HFFc6 (cell line): ENCODE data around the gene NAPSA. TPM values are rescaled to one million over a fixed set of nuclear protein-coding genes. Genes with fewer than 3 reads are reported as not detected.

Experiments used
- DNase-seq: peaks from one replicate; pipeline ENCODE4 v3.0.0-alpha.2; 2018
- H3K27ac Mint-ChIP-seq: 2 replicates; pipeline ENCODE4 v1.8.0; 2020; ENCODE audit warnings: mild to moderate bottlenecking, mixed read lengths
- H3K27me3 Mint-ChIP-seq: 2 replicates; pipeline ENCODE4 v1.8.0; 2021; ENCODE audit warnings: mild to moderate bottlenecking, moderate library complexity, mixed read lengths; ENCODE audit not compliant: insufficient read depth
- H3K36me3 Mint-ChIP-seq: 2 replicates; pipeline ENCODE4 v1.8.0; 2021; ENCODE audit warnings: low read depth, mixed read lengths
- H3K4me1 Mint-ChIP-seq: 2 replicates; pipeline ENCODE4 v1.8.0; 2020; ENCODE audit warnings: low read depth, mixed read lengths
- H3K4me3 Mint-ChIP-seq: 2 replicates; pipeline ENCODE4 v1.8.0; 2020; ENCODE audit warnings: mild to moderate bottlenecking, moderate library complexity, mixed read lengths
- H3K9me3 Mint-ChIP-seq: 2 replicates; pipeline ENCODE4 v1.8.0; 2020; ENCODE audit warnings: mild to moderate bottlenecking, mixed read lengths
- total RNA-seq, 6 experiments: library from RNA; stranded (reverse); fragmentation: NEBNext Ultra II Directional; extraction: Animal tissue kit (Norgen Biotek cat#: 25700); gene quantifications; 2 replicates in 1 of 6; 3 replicates in 5 of 6; pipeline ENCODE4 v1.2.3, GENCODE V29; 2021
- TF ChIP-seq, protein P1 (sequence below): fragments of 200-600 bp; sonication (generic); IDR thresholded peaks from 2 replicates; pipeline ENCODE4 v1.5.0; 2021; ENCODE audit warnings: antibody characterized with exemption, mild to moderate bottlenecking

Gene NAPSA
- total RNA-seq, 6 experiments from 2014 or later = 0.12 to 0.66 (median 0.41) TPM; not detected in 2

DNA sequence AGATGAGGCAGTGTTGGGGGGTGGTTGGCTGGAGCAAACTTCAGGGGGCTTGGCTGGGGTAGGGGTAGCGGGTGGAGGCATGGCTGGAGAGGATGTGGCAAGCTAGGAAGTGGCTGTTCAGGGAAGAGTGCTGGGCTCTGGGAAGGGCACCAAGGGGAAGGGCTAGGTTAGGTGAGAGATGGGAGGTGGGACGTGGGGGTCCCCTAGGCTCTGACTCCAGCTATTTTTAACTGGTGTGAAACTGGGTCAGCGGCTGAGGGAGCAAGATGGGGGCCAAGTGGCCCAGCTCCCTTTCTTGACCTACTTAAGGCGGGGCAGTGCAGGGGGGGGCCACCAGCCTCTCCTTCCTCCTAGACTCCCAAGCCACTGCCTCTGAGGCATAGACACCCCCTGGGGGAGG, 43.6 kb downstream of the NAPSA start:
- H3K4me1 Mint-ChIP-seq = no peaks in the 10 kb centered on the region
- no peak for DNase-seq
- no peak overlapping the region for H3K27ac Mint-ChIP-seq
- no peaks in the 10 kb centered on the region for H3K36me3 Mint-ChIP-seq
- H3K4me3 Mint-ChIP-seq = no peak overlapping the region
- H3K27me3 Mint-ChIP-seq = peaks cover 23% of the 10 kb centered on the region
- TF ChIP-seq, protein P1, sequence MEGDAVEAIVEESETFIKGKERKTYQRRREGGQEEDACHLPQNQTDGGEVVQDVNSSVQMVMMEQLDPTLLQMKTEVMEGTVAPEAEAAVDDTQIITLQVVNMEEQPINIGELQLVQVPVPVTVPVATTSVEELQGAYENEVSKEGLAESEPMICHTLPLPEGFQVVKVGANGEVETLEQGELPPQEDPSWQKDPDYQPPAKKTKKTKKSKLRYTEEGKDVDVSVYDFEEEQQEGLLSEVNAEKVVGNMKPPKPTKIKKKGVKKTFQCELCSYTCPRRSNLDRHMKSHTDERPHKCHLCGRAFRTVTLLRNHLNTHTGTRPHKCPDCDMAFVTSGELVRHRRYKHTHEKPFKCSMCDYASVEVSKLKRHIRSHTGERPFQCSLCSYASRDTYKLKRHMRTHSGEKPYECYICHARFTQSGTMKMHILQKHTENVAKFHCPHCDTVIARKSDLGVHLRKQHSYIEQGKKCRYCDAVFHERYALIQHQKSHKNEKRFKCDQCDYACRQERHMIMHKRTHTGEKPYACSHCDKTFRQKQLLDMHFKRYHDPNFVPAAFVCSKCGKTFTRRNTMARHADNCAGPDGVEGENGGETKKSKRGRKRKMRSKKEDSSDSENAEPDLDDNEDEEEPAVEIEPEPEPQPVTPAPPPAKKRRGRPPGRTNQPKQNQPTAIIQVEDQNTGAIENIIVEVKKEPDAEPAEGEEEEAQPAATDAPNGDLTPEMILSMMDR = no peak
- H3K9me3 Mint-ChIP-seq = 0 out of 2 replicates have a peak, but pooled peaks cover under 1% of the 10 kb centered on the region

DNA sequence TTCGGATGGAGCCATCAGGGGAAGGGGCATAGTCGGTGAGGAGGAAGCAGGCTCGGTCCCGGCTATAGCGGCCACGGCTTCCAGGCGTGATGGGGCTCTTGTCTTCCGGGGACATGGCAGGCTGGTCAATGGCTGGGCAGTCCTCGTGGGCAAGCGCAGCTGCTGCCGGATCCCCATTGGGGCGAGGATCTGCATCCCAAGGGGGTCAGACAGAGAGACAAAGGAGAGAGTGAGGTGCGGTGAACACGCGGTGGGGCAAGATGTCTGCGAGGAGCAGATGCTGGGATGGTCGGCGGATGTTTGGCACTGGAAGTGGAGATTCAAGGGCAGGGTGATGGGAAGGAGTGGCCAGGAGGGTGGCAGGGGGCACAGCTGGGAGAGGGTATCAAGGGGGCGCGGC, 44.8 kb downstream of the NAPSA start:
- Mint-ChIP-seq H3K36me3 (no peaks in the 10 kb centered on the region), H3K27ac (no peak overlapping the region), H3K4me1 (no peaks in the 10 kb centered on the region), H3K4me3 (no peak overlapping the region), H3K27me3 (peaks cover 29% of the 10 kb centered on the region), H3K9me3 (no peaks in the 10 kb centered on the region)
- TF ChIP-seq, protein P1 = no peak
- no peak for DNase-seq

DNA sequence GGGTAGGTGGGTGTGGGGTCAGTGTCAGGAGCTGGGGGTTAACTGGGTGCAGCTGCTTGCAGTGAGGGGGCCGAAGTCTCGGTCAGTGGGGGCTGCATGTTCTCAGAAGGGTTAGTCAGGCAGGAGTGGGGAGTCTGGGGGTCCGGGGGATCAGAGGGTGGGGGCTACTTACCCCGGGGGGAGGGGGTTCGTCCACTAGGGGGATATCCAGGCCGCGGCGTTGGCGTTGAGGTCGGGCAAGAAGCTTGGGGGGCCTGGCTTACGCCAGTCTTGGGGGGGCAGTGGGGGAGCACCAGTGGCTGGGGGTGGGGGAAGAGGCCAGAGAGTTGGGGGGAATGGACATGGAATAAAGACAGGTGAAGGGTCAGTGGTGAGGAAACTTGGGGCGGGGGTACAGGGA, 45.4 kb downstream of the NAPSA start:
- DNase-seq = no peak
- Mint-ChIP-seq H3K4me3 (no peak overlapping the region), H3K4me1 (peaks cover 2% of the 10 kb centered on the region; the same call in 1 of the 2 replicates), H3K9me3 (no peaks in the 10 kb centered on the region), H3K36me3 (no peaks in the 10 kb centered on the region), H3K27me3 (peaks cover 27% of the 10 kb centered on the region), H3K27ac (no peak overlapping the region)
- TF ChIP-seq, protein P1 = no peak

DNA sequence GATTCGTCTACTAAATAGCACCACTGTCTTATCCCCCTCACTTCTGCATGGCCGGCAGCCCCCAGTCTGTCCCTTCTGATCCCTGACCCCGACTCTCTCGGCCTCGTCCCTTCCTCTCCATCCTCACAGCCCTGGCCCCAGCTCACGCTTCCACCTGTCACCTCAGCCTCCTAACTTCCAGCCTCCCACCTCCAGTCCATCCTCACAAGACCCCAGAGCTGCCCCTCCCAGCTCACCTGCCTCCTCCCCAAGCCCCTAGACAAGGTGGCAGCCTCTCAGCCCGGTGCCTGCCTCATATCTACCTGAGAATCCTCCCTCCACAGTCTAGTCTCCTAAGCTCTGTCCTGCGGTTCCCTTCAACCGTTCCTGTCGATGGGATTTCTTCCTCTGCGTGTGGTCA, 46.3 kb downstream of the NAPSA start:
- no peak for DNase-seq
- Mint-ChIP-seq H3K4me1 (peaks cover 6% of the 10 kb centered on the region; the same call in 1 of the 2 replicates), H3K36me3 (no peaks in the 10 kb centered on the region), H3K9me3 (no peaks in the 10 kb centered on the region), H3K27me3 (peaks cover 26% of the 10 kb centered on the region), H3K27ac (no peak overlapping the region), H3K4me3 (no peak overlapping the region)
- TF ChIP-seq, protein P1 = no peak

DNA sequence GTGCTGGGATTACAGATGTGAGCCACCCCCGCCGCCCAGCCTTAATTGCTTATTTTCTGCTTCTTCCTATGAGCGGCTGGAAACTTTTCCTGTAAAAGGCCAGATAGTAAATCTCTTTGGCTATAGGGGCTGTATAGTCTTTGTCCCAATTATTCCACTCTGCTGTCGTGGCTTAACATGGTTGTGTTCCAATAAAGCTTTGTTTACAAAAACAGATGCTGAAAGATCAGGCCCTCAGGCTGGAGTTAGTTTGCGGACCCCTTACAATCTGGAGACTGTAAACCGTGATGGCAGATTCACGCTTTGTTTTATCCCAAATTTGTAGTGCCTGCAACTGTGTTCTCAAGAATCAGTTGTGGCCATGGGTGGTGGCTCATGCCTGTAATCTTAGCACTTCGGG, 47.0 kb downstream of the NAPSA start:
- Mint-ChIP-seq H3K9me3 (no peaks in the 10 kb centered on the region), H3K4me3 (no peak overlapping the region), H3K27ac (no peak overlapping the region), H3K4me1 (peaks cover 6% of the 10 kb centered on the region; the same call in 1 of the 2 replicates), H3K36me3 (no peaks in the 10 kb centered on the region), H3K27me3 (peaks cover 31% of the 10 kb centered on the region)
- no peak for DNase-seq
- TF ChIP-seq, protein P1 = no peak

DNA sequence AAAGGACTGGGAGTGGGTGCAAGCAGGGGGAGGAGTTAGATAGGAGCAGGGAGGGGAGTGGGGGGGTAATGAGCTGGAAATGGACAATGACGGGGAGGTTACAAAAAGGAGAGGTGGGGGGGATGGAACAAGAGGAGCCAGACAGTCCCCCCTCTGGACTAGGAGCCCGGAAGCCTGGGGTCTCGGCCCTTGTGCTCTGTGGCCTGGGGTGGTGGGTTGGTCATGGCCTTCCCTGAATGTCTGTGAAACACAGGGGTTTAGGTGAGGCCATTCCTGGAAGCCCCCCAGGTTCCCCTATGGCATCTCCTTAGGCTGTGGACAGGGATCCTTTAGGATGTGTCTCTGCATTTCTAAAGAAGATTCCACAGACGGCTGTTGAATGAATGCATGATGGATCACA, 48.3 kb downstream of the NAPSA start:
- TF ChIP-seq, protein P1 = no peak
- Mint-ChIP-seq H3K27me3 (peaks cover 35% of the 10 kb centered on the region), H3K4me3 (no peak overlapping the region), H3K9me3 (no peaks in the 10 kb centered on the region), H3K4me1 (peaks cover 6% of the 10 kb centered on the region; the same call in 1 of the 2 replicates), H3K27ac (no peak overlapping the region), H3K36me3 (no peaks in the 10 kb centered on the region)
- DNase-seq = no peak
